IMR-90 (cell line): Measurements from ENCODE around the gene CASZ1.

Experiments used
- BHLHE40 ChIP-seq: fragments of 150-350 bp; IDR thresholded peaks from 2 replicates; pipeline ENCODE4 v1.6.1; 2016; ENCODE audit warnings: mild to moderate bottlenecking, low read depth, low read length
- CEBPB ChIP-seq: IDR thresholded peaks from 2 replicates; pipeline ENCODE4 v1.6.1; 2012; ENCODE audit warnings: low read depth, low read length, improper control_type of control experiment
- FOS ChIP-seq: fragments of 150-350 bp; IDR thresholded peaks from 2 replicates; pipeline ENCODE4 v1.6.1; 2016; ENCODE audit warnings: low read depth, low read length
- MXI1 ChIP-seq: IDR thresholded peaks from 2 replicates; pipeline ENCODE4 v1.6.1; 2012; ENCODE audit warnings: low read depth, mild to moderate bottlenecking, low read length, moderate library complexity, borderline replicate concordance
- POLR2A ChIP-seq: IDR thresholded peaks from 2 replicates; pipeline ENCODE4 v1.6.1; 2012; ENCODE audit warnings: mild to moderate bottlenecking, low read depth, low read length
- RAD21 ChIP-seq: IDR thresholded peaks from 2 replicates; pipeline ENCODE4 v1.6.1; 2012; ENCODE audit warnings: low read length, improper control_type of control experiment
- RFX5 ChIP-seq: IDR thresholded peaks from 2 replicates; pipeline ENCODE4 v1.8.0; 2012; ENCODE audit warnings: low read depth, mild to moderate bottlenecking, low read length, moderate library complexity
- TF ChIP-seq, protein P1 (sequence below): conservative IDR thresholded peaks from 2 replicates; pipeline ENCODE4 v1.5.1; 2012; ENCODE audit warnings: mild to moderate bottlenecking, low read depth, low read length, improper control_type of control experiment
- TF ChIP-seq, protein P2 (sequence below): fragments of 150-350 bp; IDR thresholded peaks from 2 replicates; pipeline ENCODE4 v1.6.1; 2017; ENCODE audit warnings: mild to moderate bottlenecking, antibody characterized with exemption, low read length, low read depth

DNA sequence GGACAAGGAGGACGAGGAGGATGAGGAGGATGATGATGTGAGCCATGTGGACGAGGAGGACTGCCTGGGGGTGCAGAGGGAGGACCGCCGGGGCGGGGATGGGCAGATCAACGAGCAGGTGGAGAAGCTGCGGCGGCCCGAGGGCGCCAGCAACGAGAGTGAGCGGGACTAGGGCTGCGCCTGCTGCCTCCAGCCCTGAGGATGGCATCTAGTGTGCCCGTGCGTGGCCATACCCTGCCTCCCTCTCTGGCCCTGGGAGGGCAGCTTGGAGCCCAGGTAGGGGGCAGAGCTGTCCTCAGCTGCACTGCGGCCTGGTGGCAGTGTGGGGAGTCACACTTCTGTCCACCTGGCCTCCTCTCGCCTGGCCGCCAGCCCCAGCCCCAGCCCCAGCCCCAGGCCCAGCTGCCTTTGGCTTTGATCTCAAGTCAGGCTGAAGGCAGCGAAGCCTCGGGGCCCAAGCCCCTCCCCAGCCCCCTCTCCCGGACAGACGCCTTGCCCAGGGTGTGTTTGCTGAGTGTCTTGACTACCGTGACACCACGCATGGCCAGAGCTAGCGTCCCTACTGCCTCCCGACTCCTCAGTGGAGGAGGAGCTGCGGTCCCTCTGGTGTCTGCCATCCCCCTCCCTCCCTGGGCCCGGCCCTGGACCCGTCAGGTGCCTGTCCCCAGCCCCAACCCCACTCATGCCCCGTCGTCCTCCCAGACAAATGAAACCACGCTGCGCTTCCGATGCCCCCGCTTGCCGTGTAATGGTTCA, 166.5 kb downstream of the CASZ1 start:
- TF ChIP-seq RFX5 (no peak), POLR2A (no peak), RAD21 (no peak), CEBPB (no peak), BHLHE40 (no peak), MXI1 (no peak), FOS (no peak)
- TF ChIP-seq, protein P1, sequence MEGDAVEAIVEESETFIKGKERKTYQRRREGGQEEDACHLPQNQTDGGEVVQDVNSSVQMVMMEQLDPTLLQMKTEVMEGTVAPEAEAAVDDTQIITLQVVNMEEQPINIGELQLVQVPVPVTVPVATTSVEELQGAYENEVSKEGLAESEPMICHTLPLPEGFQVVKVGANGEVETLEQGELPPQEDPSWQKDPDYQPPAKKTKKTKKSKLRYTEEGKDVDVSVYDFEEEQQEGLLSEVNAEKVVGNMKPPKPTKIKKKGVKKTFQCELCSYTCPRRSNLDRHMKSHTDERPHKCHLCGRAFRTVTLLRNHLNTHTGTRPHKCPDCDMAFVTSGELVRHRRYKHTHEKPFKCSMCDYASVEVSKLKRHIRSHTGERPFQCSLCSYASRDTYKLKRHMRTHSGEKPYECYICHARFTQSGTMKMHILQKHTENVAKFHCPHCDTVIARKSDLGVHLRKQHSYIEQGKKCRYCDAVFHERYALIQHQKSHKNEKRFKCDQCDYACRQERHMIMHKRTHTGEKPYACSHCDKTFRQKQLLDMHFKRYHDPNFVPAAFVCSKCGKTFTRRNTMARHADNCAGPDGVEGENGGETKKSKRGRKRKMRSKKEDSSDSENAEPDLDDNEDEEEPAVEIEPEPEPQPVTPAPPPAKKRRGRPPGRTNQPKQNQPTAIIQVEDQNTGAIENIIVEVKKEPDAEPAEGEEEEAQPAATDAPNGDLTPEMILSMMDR = no peak; the same call in 1 of the 2 replicates
- TF ChIP-seq, protein P2, sequence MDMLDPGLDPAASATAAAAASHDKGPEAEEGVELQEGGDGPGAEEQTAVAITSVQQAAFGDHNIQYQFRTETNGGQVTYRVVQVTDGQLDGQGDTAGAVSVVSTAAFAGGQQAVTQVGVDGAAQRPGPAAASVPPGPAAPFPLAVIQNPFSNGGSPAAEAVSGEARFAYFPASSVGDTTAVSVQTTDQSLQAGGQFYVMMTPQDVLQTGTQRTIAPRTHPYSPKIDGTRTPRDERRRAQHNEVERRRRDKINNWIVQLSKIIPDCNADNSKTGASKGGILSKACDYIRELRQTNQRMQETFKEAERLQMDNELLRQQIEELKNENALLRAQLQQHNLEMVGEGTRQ = no peak
